Liver (tissue), 9 donors: ENCODE measurements around the gene ITGA2. TPM values are rescaled to one million over a fixed set of nuclear protein-coding genes. Genes with fewer than 3 reads are reported as not detected.

Source experiments
- DNase-seq: peaks from one replicate; pipeline ENCODE4 v3.0.0-alpha.2; 2017; ENCODE audit warnings: low spot score
- H3K27ac ChIP-seq, 2 donors: one replicate each; pipeline ENCODE4 v1.7.0; 2013; ENCODE audit warnings: inconsistent platforms in 2 of 2, low read length in 2 of 2, control low read depth in 1 of 2, low read depth in 1 of 2, mild to moderate bottlenecking in 1 of 2
- H3K27me3 ChIP-seq, 4 donors: one replicate each; pipeline versions ENCODE4 v1.6.1 to v1.7.0; 2013; ENCODE audit warnings: low read length in 3 of 4, inconsistent platforms in 1 of 4, mild to moderate bottlenecking in 1 of 4, moderate library complexity in 1 of 4; ENCODE audit not compliant: control insufficient read depth in 4 of 4, insufficient read depth in 4 of 4
- H3K36me3 ChIP-seq, 4 donors: one replicate each; pipeline versions ENCODE4 v1.6.1 to v1.7.0; 2013; ENCODE audit warnings: low read length in 3 of 4, mild to moderate bottlenecking in 3 of 4, low read depth in 1 of 4, moderate library complexity in 1 of 4; ENCODE audit not compliant: control insufficient read depth in 4 of 4, insufficient read depth in 3 of 4
- H3K4me1 ChIP-seq, 4 donors: one replicate each; pipeline versions ENCODE4 v1.6.1 to v1.7.0; 2013; ENCODE audit warnings: low read length in 3 of 4, mild to moderate bottlenecking in 3 of 4, moderate library complexity in 1 of 4; ENCODE audit not compliant: control insufficient read depth in 4 of 4, insufficient read depth in 4 of 4
- H3K4me3 ChIP-seq, 3 donors: one replicate each; pipeline versions ENCODE4 v1.6.1 to v1.7.0; 2013; ENCODE audit warnings: low read length in 3 of 3, control low read depth in 1 of 3, low read depth in 1 of 3, mild to moderate bottlenecking in 1 of 3
- H3K9ac ChIP-seq, 2 donors: one replicate each; pipeline ENCODE4 v1.7.0; 2013; ENCODE audit warnings: low read length in 2 of 2, mild to moderate bottlenecking in 2 of 2, moderate library complexity in 2 of 2, control low read depth in 1 of 2, low read depth in 1 of 2
- H3K9me3 ChIP-seq, 4 donors: one replicate each; pipeline versions ENCODE4 v1.6.1 to v1.7.0; 2013; ENCODE audit warnings: low read length in 3 of 4; ENCODE audit not compliant: control insufficient read depth in 4 of 4
- EGR1 ChIP-seq, 2 donors: IDR thresholded peaks; 2 replicates each; pipeline ENCODE4 v1.6.1; 2016 to 2018; ENCODE audit warnings: antibody characterized with exemption in 2 of 2, low read depth in 2 of 2
- FOXA1 ChIP-seq: IDR thresholded peaks from 2 replicates; pipeline ENCODE4 v1.6.1; 2016; ENCODE audit warnings: antibody characterized with exemption
- GABPA ChIP-seq, 2 donors: IDR thresholded peaks in 1 of 2; conservative IDR thresholded peaks in 1 of 2; 2 replicates each; pipeline ENCODE4 v1.6.1; 2016; ENCODE audit warnings: antibody characterized with exemption in 2 of 2, mild to moderate bottlenecking in 1 of 2, moderate library complexity in 1 of 2
- HNF4A ChIP-seq, 2 donors: conservative IDR thresholded peaks; 2 replicates each; pipeline ENCODE4 v1.6.1; 2016; ENCODE audit warnings: antibody characterized with exemption in 2 of 2, mild to moderate bottlenecking in 2 of 2
- HNF4G ChIP-seq: IDR thresholded peaks from 2 replicates; pipeline ENCODE4 v1.6.1; 2016; ENCODE audit warnings: antibody characterized with exemption
- JUND ChIP-seq, 2 donors: IDR thresholded peaks; 2 replicates each; pipeline ENCODE4 v1.6.1; 2016; ENCODE audit warnings: antibody characterized with exemption in 2 of 2
- NR2F2 ChIP-seq: IDR thresholded peaks from 2 replicates; pipeline ENCODE4 v1.6.1; 2016; ENCODE audit warnings: antibody characterized with exemption
- RAD21 ChIP-seq, 2 donors: IDR thresholded peaks; 2 replicates each; pipeline ENCODE4 v1.6.1; 2016; ENCODE audit warnings: antibody characterized with exemption in 2 of 2, mild to moderate bottlenecking in 2 of 2
- RXRA ChIP-seq, 2 donors: IDR thresholded peaks; 2 replicates each; pipeline ENCODE4 v1.6.1; 2017 to 2018; ENCODE audit warnings: antibody characterized with exemption in 2 of 2, mild to moderate bottlenecking in 1 of 2
- SP1 ChIP-seq: IDR thresholded peaks from 2 replicates; pipeline ENCODE4 v1.6.1; 2018; ENCODE audit warnings: antibody characterized with exemption, mild to moderate bottlenecking
- TAF1 ChIP-seq: conservative IDR thresholded peaks from 2 replicates; pipeline ENCODE4 v1.6.1; 2016; ENCODE audit warnings: antibody characterized with exemption, mild to moderate bottlenecking
- WGBS: extraction: QIAGEN DNeasy Blood & Tissue Kit; methylation state at CpG from one replicate; pipeline ENCODE4 v1.1.7; 2013; 5-methylcytosine and 5-hydroxymethylcytosine counted together
- polyA plus RNA-seq, 2 donors: library from polyadenylated mRNA; stranded (reverse) in 1 of 2; unstranded in 1 of 2; fragments of 200-250 nt in 1 of 2; fragments of >200 nt in 1 of 2; fragmentation: Nextera tagmentation in 1 of 2; extraction: Ambion mirVana in 1 of 2; gene quantifications; one replicate each; pipeline versions ENCODE4 v1.2.1 to v1.2.3, GENCODE V29; 2013 to 2015
- total RNA-seq, 2 donors: library from RNA; depleted of rRNA; stranded (reverse); fragments of >200 nt; gene quantifications; one replicate each; pipeline ENCODE4 v1.2.3, GENCODE V29; 2014
- TF ChIP-seq, protein P1 (sequence below): IDR thresholded peaks from 2 replicates; pipeline ENCODE4 v1.6.1; 2016; ENCODE audit warnings: antibody characterized with exemption, mild to moderate bottlenecking
- TF ChIP-seq, protein P2 (sequence below): IDR thresholded peaks from 2 replicates; pipeline ENCODE4 v1.6.1; 2016; ENCODE audit warnings: antibody characterized with exemption
- TF ChIP-seq, protein P3 (sequence below): fragments of 150-350 bp; IDR thresholded peaks from 2 replicates; pipeline ENCODE4 v1.5.1; 2017; ENCODE audit warnings: improper control_type of control experiment, low read depth, low read length; ENCODE audit not compliant: missing input control
- TF ChIP-seq, protein P4 (sequence below): IDR thresholded peaks from 2 replicates; pipeline ENCODE4 v1.6.1; 2016; ENCODE audit warnings: antibody characterized with exemption
- donor health status: healthy.
- donor health status: healthy.
- donor health status: healthy.
- donor health status: healthy.
- donor health status: healthy.

ITGA2 gene
- total and polyA plus RNA-seq, 4 donors = 0.12 to 0.61 (median 0.33) TPM

DNA sequence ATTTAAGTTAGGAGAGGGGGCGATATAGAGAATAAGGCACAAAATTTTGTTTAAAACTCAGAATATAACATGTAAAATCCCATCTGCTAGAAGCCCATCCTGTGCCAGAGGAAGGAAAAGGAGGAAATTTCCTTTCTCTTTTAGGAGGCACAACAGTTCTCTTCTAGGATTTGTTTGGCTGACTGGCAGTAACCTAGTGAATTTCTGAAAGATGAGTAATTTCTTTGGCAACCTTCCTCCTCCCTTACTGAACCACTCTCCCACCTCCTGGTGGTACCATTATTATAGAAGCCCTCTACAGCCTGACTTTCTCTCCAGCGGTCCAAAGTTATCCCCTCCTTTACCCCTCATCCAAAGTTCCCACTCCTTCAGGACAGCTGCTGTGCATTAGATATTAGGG, 102.1 kb downstream of the ITGA2 start:
- no peaks in the 10 kb centered on the region for H3K27me3 ChIP-seq
- H3K9ac ChIP-seq = no peak overlapping the region
- peaks cover 0 to 2% (median 0%) of the 10 kb centered on the region in 4 donors for H3K36me3 ChIP-seq
- no peak overlapping the region for H3K27ac ChIP-seq
- DNase-seq = no peak
- no peaks in the 10 kb centered on the region for H3K4me1 ChIP-seq
- no peak overlapping the region for H3K4me3 ChIP-seq
- 99% methylated on average over 2 of the region's 2 CpGs for WGBS
- TF ChIP-seq, protein P1, sequence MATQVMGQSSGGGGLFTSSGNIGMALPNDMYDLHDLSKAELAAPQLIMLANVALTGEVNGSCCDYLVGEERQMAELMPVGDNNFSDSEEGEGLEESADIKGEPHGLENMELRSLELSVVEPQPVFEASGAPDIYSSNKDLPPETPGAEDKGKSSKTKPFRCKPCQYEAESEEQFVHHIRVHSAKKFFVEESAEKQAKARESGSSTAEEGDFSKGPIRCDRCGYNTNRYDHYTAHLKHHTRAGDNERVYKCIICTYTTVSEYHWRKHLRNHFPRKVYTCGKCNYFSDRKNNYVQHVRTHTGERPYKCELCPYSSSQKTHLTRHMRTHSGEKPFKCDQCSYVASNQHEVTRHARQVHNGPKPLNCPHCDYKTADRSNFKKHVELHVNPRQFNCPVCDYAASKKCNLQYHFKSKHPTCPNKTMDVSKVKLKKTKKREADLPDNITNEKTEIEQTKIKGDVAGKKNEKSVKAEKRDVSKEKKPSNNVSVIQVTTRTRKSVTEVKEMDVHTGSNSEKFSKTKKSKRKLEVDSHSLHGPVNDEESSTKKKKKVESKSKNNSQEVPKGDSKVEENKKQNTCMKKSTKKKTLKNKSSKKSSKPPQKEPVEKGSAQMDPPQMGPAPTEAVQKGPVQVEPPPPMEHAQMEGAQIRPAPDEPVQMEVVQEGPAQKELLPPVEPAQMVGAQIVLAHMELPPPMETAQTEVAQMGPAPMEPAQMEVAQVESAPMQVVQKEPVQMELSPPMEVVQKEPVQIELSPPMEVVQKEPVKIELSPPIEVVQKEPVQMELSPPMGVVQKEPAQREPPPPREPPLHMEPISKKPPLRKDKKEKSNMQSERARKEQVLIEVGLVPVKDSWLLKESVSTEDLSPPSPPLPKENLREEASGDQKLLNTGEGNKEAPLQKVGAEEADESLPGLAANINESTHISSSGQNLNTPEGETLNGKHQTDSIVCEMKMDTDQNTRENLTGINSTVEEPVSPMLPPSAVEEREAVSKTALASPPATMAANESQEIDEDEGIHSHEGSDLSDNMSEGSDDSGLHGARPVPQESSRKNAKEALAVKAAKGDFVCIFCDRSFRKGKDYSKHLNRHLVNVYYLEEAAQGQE = no peak
- no peak for TF ChIP-seq SP1
- no peak for TF ChIP-seq RXRA (IDR thresholded peaks at IDR 0.05)
- TF ChIP-seq JUND (IDR thresholded peaks at IDR 0.05) = no peak
- TF ChIP-seq EGR1 (IDR thresholded peaks at IDR 0.05; ENCODE audit: low read depth in 2 of 2) = no peak
- TF ChIP-seq, protein P2, sequence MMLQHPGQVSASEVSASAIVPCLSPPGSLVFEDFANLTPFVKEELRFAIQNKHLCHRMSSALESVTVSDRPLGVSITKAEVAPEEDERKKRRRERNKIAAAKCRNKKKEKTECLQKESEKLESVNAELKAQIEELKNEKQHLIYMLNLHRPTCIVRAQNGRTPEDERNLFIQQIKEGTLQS = no peak
- TF ChIP-seq HNF4A (conservative IDR thresholded peaks at IDR 0.05) = no peak
- TF ChIP-seq, protein P3, sequence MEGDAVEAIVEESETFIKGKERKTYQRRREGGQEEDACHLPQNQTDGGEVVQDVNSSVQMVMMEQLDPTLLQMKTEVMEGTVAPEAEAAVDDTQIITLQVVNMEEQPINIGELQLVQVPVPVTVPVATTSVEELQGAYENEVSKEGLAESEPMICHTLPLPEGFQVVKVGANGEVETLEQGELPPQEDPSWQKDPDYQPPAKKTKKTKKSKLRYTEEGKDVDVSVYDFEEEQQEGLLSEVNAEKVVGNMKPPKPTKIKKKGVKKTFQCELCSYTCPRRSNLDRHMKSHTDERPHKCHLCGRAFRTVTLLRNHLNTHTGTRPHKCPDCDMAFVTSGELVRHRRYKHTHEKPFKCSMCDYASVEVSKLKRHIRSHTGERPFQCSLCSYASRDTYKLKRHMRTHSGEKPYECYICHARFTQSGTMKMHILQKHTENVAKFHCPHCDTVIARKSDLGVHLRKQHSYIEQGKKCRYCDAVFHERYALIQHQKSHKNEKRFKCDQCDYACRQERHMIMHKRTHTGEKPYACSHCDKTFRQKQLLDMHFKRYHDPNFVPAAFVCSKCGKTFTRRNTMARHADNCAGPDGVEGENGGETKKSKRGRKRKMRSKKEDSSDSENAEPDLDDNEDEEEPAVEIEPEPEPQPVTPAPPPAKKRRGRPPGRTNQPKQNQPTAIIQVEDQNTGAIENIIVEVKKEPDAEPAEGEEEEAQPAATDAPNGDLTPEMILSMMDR = no peak
- TF ChIP-seq NR2F2 = no peak
- TF ChIP-seq GABPA (IDR thresholded peaks at IDR 0.05 in 1 of 2, conservative IDR thresholded peaks at IDR 0.05 in 1 of 2) = no peak
- TF ChIP-seq, protein P4, sequence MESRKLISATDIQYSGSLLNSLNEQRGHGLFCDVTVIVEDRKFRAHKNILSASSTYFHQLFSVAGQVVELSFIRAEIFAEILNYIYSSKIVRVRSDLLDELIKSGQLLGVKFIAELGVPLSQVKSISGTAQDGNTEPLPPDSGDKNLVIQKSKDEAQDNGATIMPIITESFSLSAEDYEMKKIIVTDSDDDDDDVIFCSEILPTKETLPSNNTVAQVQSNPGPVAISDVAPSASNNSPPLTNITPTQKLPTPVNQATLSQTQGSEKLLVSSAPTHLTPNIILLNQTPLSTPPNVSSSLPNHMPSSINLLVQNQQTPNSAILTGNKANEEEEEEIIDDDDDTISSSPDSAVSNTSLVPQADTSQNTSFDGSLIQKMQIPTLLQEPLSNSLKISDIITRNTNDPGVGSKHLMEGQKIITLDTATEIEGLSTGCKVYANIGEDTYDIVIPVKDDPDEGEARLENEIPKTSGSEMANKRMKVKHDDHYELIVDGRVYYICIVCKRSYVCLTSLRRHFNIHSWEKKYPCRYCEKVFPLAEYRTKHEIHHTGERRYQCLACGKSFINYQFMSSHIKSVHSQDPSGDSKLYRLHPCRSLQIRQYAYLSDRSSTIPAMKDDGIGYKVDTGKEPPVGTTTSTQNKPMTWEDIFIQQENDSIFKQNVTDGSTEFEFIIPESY = no peak
- TF ChIP-seq FOXA1 = no peak
- TF ChIP-seq TAF1 = no peak
- no peaks in the 10 kb centered on the region for H3K9me3 ChIP-seq

DNA sequence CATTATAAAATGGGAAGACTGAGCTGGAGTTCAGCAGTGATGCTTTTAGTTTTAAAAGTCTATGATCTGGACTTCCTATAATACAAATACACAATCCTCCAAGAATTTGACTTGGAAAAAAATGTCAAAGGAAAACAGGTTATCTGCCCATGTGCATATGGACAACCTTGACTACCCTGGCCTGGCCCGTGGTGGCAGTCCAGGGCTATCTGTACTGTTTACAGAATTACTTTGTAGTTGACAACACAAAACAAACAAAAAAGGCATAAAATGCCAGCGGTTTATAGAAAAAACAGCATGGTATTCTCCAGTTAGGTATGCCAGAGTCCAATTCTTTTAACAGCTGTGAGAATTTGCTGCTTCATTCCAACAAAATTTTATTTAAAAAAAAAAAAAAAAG, 103.1 kb downstream of the ITGA2 start:
- Histone ChIP-seq H3K4me3 (no peak overlapping the region), H3K9me3 (no peaks in the 10 kb centered on the region), H3K27ac (no peak overlapping the region), H3K9ac (no peak overlapping the region), H3K36me3 (peaks cover 0 to 6% (median 4%) of the 10 kb centered on the region in 4 donors), H3K4me1 (no peaks in the 10 kb centered on the region), H3K27me3 (no peaks in the 10 kb centered on the region)
- TF ChIP-seq, protein P3 = no peak
- TF ChIP-seq EGR1 (IDR thresholded peaks at IDR 0.05; ENCODE audit: low read depth in 2 of 2) = no peak
- TF ChIP-seq HNF4G = no peak
- TF ChIP-seq FOXA1 = no peak
- TF ChIP-seq JUND (IDR thresholded peaks at IDR 0.05) = no peak
- no peak for TF ChIP-seq HNF4A (conservative IDR thresholded peaks at IDR 0.05)
- TF ChIP-seq, protein P2 = no peak
- no peak for TF ChIP-seq RAD21 (IDR thresholded peaks at IDR 0.05)
- TF ChIP-seq, protein P4 = no peak
- 21% methylated on average over 2 of the region's 2 CpGs for whole genome bisulfite sequencing
- no peak for DNase-seq
